Stimulated activated naive CD8-positive, alpha-beta T cell treated with anti-CD3 and anti-CD28 coated beads, Interleukin-15, Interleukin-2, amounts not matched to agents 100 ng/mL and 50 ng/mL, for 24 hours (primary cell): Measurements from ENCODE around the gene TGFB2.

Experiments used
- H3K27ac Mint-ChIP-seq: one replicate; pipeline ENCODE4 v1.8.0; 2021; ENCODE audit warnings: mild to moderate bottlenecking, mixed read lengths
- H3K27me3 Mint-ChIP-seq: one replicate; pipeline ENCODE4 v1.8.0; 2021; ENCODE audit warnings: mixed read lengths
- H3K36me3 Mint-ChIP-seq: one replicate; pipeline ENCODE4 v1.8.0; 2021; ENCODE audit warnings: low read depth, mixed read lengths
- H3K4me1 Mint-ChIP-seq: one replicate; pipeline ENCODE4 v1.8.0; 2021; ENCODE audit warnings: low read depth, mixed read lengths
- H3K4me3 Mint-ChIP-seq: one replicate; pipeline ENCODE4 v1.8.0; 2021; ENCODE audit warnings: mild to moderate bottlenecking, mixed read lengths
- H3K9me3 Mint-ChIP-seq: one replicate; pipeline ENCODE4 v1.8.0; 2021; ENCODE audit warnings: mixed read lengths

Gene TGFB2

GRCh38 chr1:218461351-218461750, 116.2 kb downstream of the TGFB2 start:
- Mint-ChIP-seq H3K36me3 (no peaks in the 10 kb centered on the region), H3K9me3 (no peaks in the 10 kb centered on the region), H3K27me3 (peaks cover 6% of the 10 kb centered on the region), H3K4me3 (no peak overlapping the region), H3K4me1 (no peaks in the 10 kb centered on the region), H3K27ac (no peak overlapping the region)

GRCh38 chr1:218462116-218462515, 117.0 kb downstream of the TGFB2 start:
- no peaks in the 10 kb centered on the region for H3K4me1 Mint-ChIP-seq
- no peak overlapping the region for H3K4me3 Mint-ChIP-seq
- H3K27ac Mint-ChIP-seq, result no peak overlapping the region
- no peaks in the 10 kb centered on the region for H3K9me3 Mint-ChIP-seq
- H3K27me3 Mint-ChIP-seq, result peaks cover 6% of the 10 kb centered on the region
- H3K36me3 Mint-ChIP-seq, result no peaks in the 10 kb centered on the region

GRCh38 chr1:218462587-218462986, 117.5 kb downstream of the TGFB2 start:
- no peaks in the 10 kb centered on the region for H3K9me3 Mint-ChIP-seq
- H3K36me3 Mint-ChIP-seq, result no peaks in the 10 kb centered on the region
- no peaks in the 10 kb centered on the region for H3K4me1 Mint-ChIP-seq
- H3K4me3 Mint-ChIP-seq, result no peak overlapping the region
- no peak overlapping the region for H3K27ac Mint-ChIP-seq
- H3K27me3 Mint-ChIP-seq, result peaks cover 6% of the 10 kb centered on the region

GRCh38 chr1:218463194-218464156, 118.3 kb downstream of the TGFB2 start:
- Mint-ChIP-seq H3K4me1 (no peaks in the 10 kb centered on the region), H3K4me3 (no peak overlapping the region), H3K27me3 (peaks cover 6% of the 10 kb centered on the region), H3K36me3 (no peaks in the 10 kb centered on the region), H3K27ac (no peak overlapping the region), H3K9me3 (no peaks in the 10 kb centered on the region)

- H3K4me3 Mint-ChIP-seq, result no peak overlapping the region
- no peaks in the 10 kb centered on the region for H3K4me1 Mint-ChIP-seq
- H3K27me3 Mint-ChIP-seq, result peaks cover 10% of the 10 kb centered on the region
- no peaks in the 10 kb centered on the region for H3K36me3 Mint-ChIP-seq
- H3K9me3 Mint-ChIP-seq, result no peaks in the 10 kb centered on the region
- no peak overlapping the region for H3K27ac Mint-ChIP-seq
Observed at GRCh38 chr1:218464871-218465270, 119.7 kb downstream of the TGFB2 start.

GRCh38 chr1:218466341-218467010, 121.3 kb downstream of the TGFB2 start:
- Mint-ChIP-seq H3K27ac (no peak overlapping the region), H3K4me3 (no peak overlapping the region), H3K36me3 (no peaks in the 10 kb centered on the region), H3K27me3 (peaks cover 3% of the 10 kb centered on the region), H3K9me3 (no peaks in the 10 kb centered on the region), H3K4me1 (no peaks in the 10 kb centered on the region)

GRCh38 chr1:218467101-218468072, 122.3 kb downstream of the TGFB2 start:
- no peak overlapping the region for H3K27ac Mint-ChIP-seq
- H3K9me3 Mint-ChIP-seq, result no peaks in the 10 kb centered on the region
- H3K4me1 Mint-ChIP-seq, result no peaks in the 10 kb centered on the region
- H3K27me3 Mint-ChIP-seq, result peaks cover 3% of the 10 kb centered on the region
- no peak overlapping the region for H3K4me3 Mint-ChIP-seq
- no peaks in the 10 kb centered on the region for H3K36me3 Mint-ChIP-seq

GRCh38 chr1:218468711-218469110, 123.6 kb downstream of the TGFB2 start:
- H3K9me3 Mint-ChIP-seq, result no peaks in the 10 kb centered on the region
- no peak overlapping the region for H3K4me3 Mint-ChIP-seq
- H3K27ac Mint-ChIP-seq, result no peak overlapping the region
- H3K4me1 Mint-ChIP-seq, result peaks cover 9% of the 10 kb centered on the region
- H3K36me3 Mint-ChIP-seq, result no peaks in the 10 kb centered on the region
- peaks cover 3% of the 10 kb centered on the region for H3K27me3 Mint-ChIP-seq

GRCh38 chr1:218472885-218473284, 127.7 kb downstream of the TGFB2 start:
- Mint-ChIP-seq H3K4me3 (peak overlapping the region; percentile 15), H3K36me3 (no peaks in the 10 kb centered on the region), H3K27me3 (peaks cover 8% of the 10 kb centered on the region), H3K9me3 (peaks cover 4% of the 10 kb centered on the region), H3K27ac (peak overlapping the region; percentile 76), H3K4me1 (peaks cover 19% of the 10 kb centered on the region)

GRCh38 chr1:218473522-218473921, 128.4 kb downstream of the TGFB2 start:
- peaks cover 8% of the 10 kb centered on the region for H3K27me3 Mint-ChIP-seq
- H3K36me3 Mint-ChIP-seq, result no peaks in the 10 kb centered on the region
- peak overlapping the region; percentile 15 for H3K4me3 Mint-ChIP-seq
- H3K4me1 Mint-ChIP-seq, result peaks cover 19% of the 10 kb centered on the region
- peak overlapping the region; percentile 76 for H3K27ac Mint-ChIP-seq
- peaks cover 4% of the 10 kb centered on the region for H3K9me3 Mint-ChIP-seq

GRCh38 chr1:218474128-218474527, 129.0 kb downstream of the TGFB2 start:
- Mint-ChIP-seq H3K36me3 (no peaks in the 10 kb centered on the region), H3K27ac (peak overlapping the region; percentile 46), H3K27me3 (peaks cover 7% of the 10 kb centered on the region), H3K4me1 (peaks cover 19% of the 10 kb centered on the region), H3K4me3 (peak overlapping the region; percentile 46), H3K9me3 (peaks cover 4% of the 10 kb centered on the region)

- Mint-ChIP-seq H3K27ac (no peak overlapping the region), H3K27me3 (peaks cover 4% of the 10 kb centered on the region), H3K4me3 (no peak overlapping the region), H3K36me3 (no peaks in the 10 kb centered on the region), H3K4me1 (peaks cover 19% of the 10 kb centered on the region), H3K9me3 (peaks cover 4% of the 10 kb centered on the region)
Observed at GRCh38 chr1:218475275-218475674, 130.1 kb downstream of the TGFB2 start.

GRCh38 chr1:218475699-218476098, 130.6 kb downstream of the TGFB2 start:
- Mint-ChIP-seq H3K36me3 (no peaks in the 10 kb centered on the region), H3K27ac (no peak overlapping the region), H3K4me1 (peaks cover 19% of the 10 kb centered on the region), H3K9me3 (peaks cover 4% of the 10 kb centered on the region), H3K4me3 (no peak overlapping the region), H3K27me3 (peaks cover 4% of the 10 kb centered on the region)

- Mint-ChIP-seq H3K4me1 (peaks cover 19% of the 10 kb centered on the region), H3K27me3 (peaks cover 4% of the 10 kb centered on the region), H3K27ac (no peak overlapping the region), H3K4me3 (no peak overlapping the region), H3K9me3 (peaks cover 4% of the 10 kb centered on the region), H3K36me3 (no peaks in the 10 kb centered on the region)
Observed at GRCh38 chr1:218476385-218476784, 131.2 kb downstream of the TGFB2 start.
